HepG2 (cell line): ENCODE data around the gene ACAD11. TPM values are rescaled to one million over a fixed set of nuclear protein-coding genes. Genes with fewer than 3 reads are reported as not detected.

Experiments
- ATF1 ChIP-seq: IDR thresholded peaks from 2 replicates; pipeline ENCODE4 v1.6.1; 2016; ENCODE audit warnings: mild to moderate bottlenecking, control low read depth
- BRF2 ChIP-seq: sonication (generic); formaldehyde crosslinking; IDR thresholded peaks from 2 replicates; pipeline ENCODE4 v1.8.1; 2022; ENCODE audit warnings: mild to moderate bottlenecking, missing genetic modification reagents
- CREBL2 ChIP-seq: sonication (generic); formaldehyde crosslinking; IDR thresholded peaks from 2 replicates; pipeline ENCODE4 v1.8.1; 2023; ENCODE audit warnings: missing genetic modification reagents, mild to moderate bottlenecking, borderline replicate concordance
- FOSL1 ChIP-seq: sonication (generic); formaldehyde crosslinking; IDR thresholded peaks from 2 replicates; pipeline ENCODE4 v1.9.0; 2021; ENCODE audit warnings: missing genetic modification reagents, borderline replicate concordance
- FOSL2 ChIP-seq: sonication (generic); formaldehyde crosslinking; IDR thresholded peaks from 2 replicates; pipeline ENCODE4 v1.4.0; 2020; ENCODE audit warnings: missing genetic modification reagents
- HES4 ChIP-seq: sonication (generic); formaldehyde crosslinking; IDR thresholded peaks from 2 replicates; pipeline ENCODE4 v1.9.0; 2021; ENCODE audit warnings: mild to moderate bottlenecking, missing genetic modification reagents, borderline replicate concordance
- HOXD1 ChIP-seq: sonication (generic); formaldehyde crosslinking; IDR thresholded peaks from 2 replicates; pipeline ENCODE4 v1.5.0; 2020; ENCODE audit warnings: missing genetic modification reagents
- MEIS2 ChIP-seq: sonication (generic); formaldehyde crosslinking; IDR thresholded peaks from 2 replicates; pipeline ENCODE4 v1.9.0; 2021; ENCODE audit warnings: mild to moderate bottlenecking, missing genetic modification reagents
- MTERF4 ChIP-seq: sonication (generic); formaldehyde crosslinking; IDR thresholded peaks from 2 replicates; pipeline ENCODE4 v1.8.0; 2023; ENCODE audit warnings: mild to moderate bottlenecking, missing genetic modification reagents
- PLSCR1 ChIP-seq: sonication (generic); formaldehyde crosslinking; IDR thresholded peaks from 2 replicates; pipeline ENCODE4 v1.5.0; 2020; ENCODE audit warnings: missing genetic modification reagents, mild to moderate bottlenecking, borderline replicate concordance
- POLR2G ChIP-seq: fragments of 200-400 bp; formaldehyde crosslinking; IDR thresholded peaks from 2 replicates; pipeline ENCODE4 v1.6.1; 2018; ENCODE audit warnings: mild to moderate bottlenecking, low read depth, low read length, moderate library complexity
- RAD21 ChIP-seq: fragments of 450-650 bp; formaldehyde crosslinking; IDR thresholded peaks from 2 replicates; pipeline ENCODE4 v1.5.0; 2020; ENCODE audit warnings: mild to moderate bottlenecking
- RBM39 ChIP-seq: fragments of 200-400 bp; formaldehyde crosslinking; IDR thresholded peaks from one replicate; pipeline ENCODE4 v1.6.1; 2018; ENCODE audit warnings: antibody characterized with exemption, mild to moderate bottlenecking, low read depth, low read length; ENCODE audit not compliant: poor library complexity, severe bottlenecking
- RELA ChIP-seq: sonication (generic); formaldehyde crosslinking; IDR thresholded peaks from 2 replicates; pipeline ENCODE4 v1.4.0; 2020; ENCODE audit warnings: missing genetic modification reagents
- TCF12 ChIP-seq, 2 experiments: fragments of 450-650 bp in 1 of 2; sonication (generic) in 1 of 2; formaldehyde crosslinking in 1 of 2; IDR thresholded peaks; 2 replicates each; pipeline versions ENCODE4 v1.6.1 to v1.8.0; 2017 to 2022; ENCODE audit warnings: antibody characterized with exemption in 1 of 2, mild to moderate bottlenecking in 1 of 2, missing genetic modification reagents in 1 of 2, moderate library complexity in 1 of 2
- YEATS2 ChIP-seq: sonication (generic); formaldehyde crosslinking; IDR thresholded peaks from 2 replicates; pipeline ENCODE4 v1.4.0; 2020; ENCODE audit warnings: missing genetic modification reagents, borderline replicate concordance
- ZFP1 ChIP-seq: IDR thresholded peaks from 2 replicates; pipeline ENCODE4 v1.6.1; 2016
- ZFP36L2 ChIP-seq: sonication (generic); formaldehyde crosslinking; IDR thresholded peaks from 2 replicates; pipeline ENCODE4 v1.4.0; 2020; ENCODE audit warnings: missing genetic modification reagents
- ZNF264 ChIP-seq: sonication (generic); formaldehyde crosslinking; IDR thresholded peaks from 2 replicates; pipeline ENCODE4 v1.4.0; 2020; ENCODE audit warnings: missing genetic modification reagents
- ZNF678 ChIP-seq: sonication (generic); formaldehyde crosslinking; IDR thresholded peaks from 2 replicates; pipeline ENCODE4 v1.4.0; 2020; ENCODE audit warnings: mild to moderate bottlenecking, missing genetic modification reagents
- ZNF691 ChIP-seq: sonication (generic); formaldehyde crosslinking; IDR thresholded peaks from 2 replicates; pipeline ENCODE4 v1.4.0; 2020; ENCODE audit warnings: missing genetic modification reagents, low read depth, mild to moderate bottlenecking, borderline replicate concordance
- ZNF780A ChIP-seq: sonication (generic); formaldehyde crosslinking; IDR thresholded peaks from 2 replicates; pipeline ENCODE4 v1.8.0; 2022; ENCODE audit warnings: mild to moderate bottlenecking, missing genetic modification reagents, moderate library complexity
- ZSCAN9 ChIP-seq: IDR thresholded peaks from 2 replicates; pipeline ENCODE4 v1.6.1; 2016; ENCODE audit warnings: borderline replicate concordance
- ZUFSP ChIP-seq: sonication (generic); formaldehyde crosslinking; IDR thresholded peaks from 2 replicates; pipeline ENCODE4 v1.9.0; 2021; ENCODE audit warnings: missing genetic modification reagents, mild to moderate bottlenecking, borderline replicate concordance
- polyA plus RNA-seq, 8 experiments: library from polyadenylated mRNA; depleted of rRNA in 3 of 8; stranded (reverse) in 7 of 8; unstranded in 1 of 8; fragments of >200 nt; fragmentation: Illumina TruSeq in 4 of 8; extraction: Trizol in 4 of 8; gene quantifications; 2 replicates each; pipeline versions ENCODE4 v1.2.1 to v1.2.3, GENCODE V29; 2011 to 2016; ENCODE audit warnings: low read depth in 4 of 8, missing spikeins in 1 of 8, mixed read lengths in 1 of 8; ENCODE audit not compliant: insufficient read depth in 1 of 8
- total RNA-seq, 5 experiments: library from RNA; depleted of rRNA; stranded (reverse); fragments of >200 nt; fragmentation: Illumina TruSeq; extraction: Trizol; gene quantifications; 2 replicates each; pipeline ENCODE4 v1.2.3, GENCODE V29; 2016; ENCODE audit warnings: low read depth in 1 of 5

Gene ACAD11
- total and polyA plus RNA-seq, 2 of the 13 experiments (the other 11 are each of a cell fraction or from before 2014, with no cell fraction given), result 30.6 to 56.9 TPM

GRCh38 chr3:132660052-132660810 lies 622 bp upstream of the ACAD11 start, which contains the start of gene UBA5 (continued):
- TF ChIP-seq ZUFSP (CRISPR knock-in tag), result no peak
- TF ChIP-seq ZNF678 (CRISPR knock-in tag), result 0 out of 2 replicates have a peak, but pooled peaks have one; percentile 29
- TF ChIP-seq ZFP36L2 (CRISPR knock-in tag), result 0 out of 2 replicates have a peak, but pooled peaks have one; percentile 45
- TF ChIP-seq HOXD1 (CRISPR knock-in tag), result peak; percentile 56; the same call in 1 of the 2 replicates
- no peak for TF ChIP-seq TCF12 (IDR thresholded peaks at IDR 0.05)
- TF ChIP-seq TCF12 (CRISPR knock-in tag; IDR thresholded peaks at IDR 0.05), result no peak
- no peak for TF ChIP-seq RELA (CRISPR knock-in tag)
- no peak for TF ChIP-seq BRF2 (CRISPR knock-in tag)
- no peak for TF ChIP-seq YEATS2 (CRISPR knock-in tag)
- no peak for TF ChIP-seq ATF1 (CRISPR knock-in tag)
- no peak for TF ChIP-seq MTERF4
- no peak for TF ChIP-seq ZNF264 (CRISPR knock-in tag)
- peak; percentile 24 for TF ChIP-seq RBM39
- TF ChIP-seq ZNF780A (CRISPR knock-in tag), result no peak
- TF ChIP-seq RAD21 (CRISPR knock-in tag), result no peak
- no peak for TF ChIP-seq ZNF691 (CRISPR knock-in tag)
- TF ChIP-seq POLR2G, result peak; percentile 81
- peak; percentile 55; the same call in 1 of the 2 replicates for TF ChIP-seq HES4
- 0 out of 2 replicates have a peak, but pooled peaks have one; percentile 22 for TF ChIP-seq FOSL2
- TF ChIP-seq FOSL1, result 0 out of 2 replicates have a peak, but pooled peaks have one; percentile 5
- no peak for TF ChIP-seq PLSCR1
- peak; percentile 85; the same call in 1 of the 2 replicates for TF ChIP-seq CREBL2
- 0 out of 2 replicates have a peak, but pooled peaks have one; percentile 54 for TF ChIP-seq ZSCAN9 (CRISPR knock-in tag)
- no peak for TF ChIP-seq ZFP1 (CRISPR knock-in tag)
- TF ChIP-seq MEIS2 (CRISPR knock-in tag), result peak; percentile 63; the same call in 1 of the 2 replicates
